IMR-90 (cell line): ENCODE data around the gene PTPRQ. TPM values are rescaled to one million over a fixed set of nuclear protein-coding genes. Genes with fewer than 3 reads are reported as not detected.

Source experiments
- ATAC-seq: fragments of 200-7000 bp; cut with Tn5 transposase; 2 replicates; pipeline ENCODE4 v1.9.1; 2020; ENCODE audit warnings: low read depth, mild to moderate bottlenecking, moderate library complexity
- BruUV-seq: library from RNA; stranded (reverse); fragments of 400-500 nt; replicated peaks from 2 replicates; lab custom pipeline; 2021; lab: Mats Ljungman, UMichigan
- CTCF ChIA-PET: fragments of 300-600 bp; formaldehyde crosslinking; extraction: SDS; loops from one replicate; lab custom pipeline; 2021; ENCODE audit warnings: antibody characterized with exemption; lab: Yijun Ruan, JAX
- POLR2A ChIA-PET: fragments of 300-600 bp; sonication (Branson Sonifier 250); formaldehyde crosslinking; loops from one replicate; lab custom pipeline; 2022; ENCODE audit warnings: antibody characterized with exemption; ENCODE audit not compliant: unreplicated experiment; lab: Charles Lee
- DNase-seq: peaks from one replicate; pipeline ENCODE4 v3.0.0; 2013
- H2AFZ ChIP-seq: replicated peaks from 2 replicates; pipeline ENCODE3; 2013; ENCODE audit warnings: low read length, mild to moderate bottlenecking; ENCODE audit not compliant: poor library complexity
- H2AK5ac ChIP-seq: 2 replicates; pipeline ENCODE4 v1.6.1; 2013; ENCODE audit warnings: low read depth, low read length, inconsistent platforms
- H2AK9ac ChIP-seq: replicated peaks from 2 replicates; pipeline ENCODE3; 2013; ENCODE audit warnings: mild to moderate bottlenecking, low read depth, low read length, moderate library complexity; ENCODE audit not compliant: poor library complexity
- H2BK120ac ChIP-seq: 2 replicates; pipeline ENCODE4 v1.6.1; 2013; ENCODE audit warnings: low read depth, low read length, inconsistent platforms
- H2BK15ac ChIP-seq: 3 replicates; pipeline ENCODE4 v1.6.1; 2013; ENCODE audit warnings: low read depth, low read length, inconsistent platforms
- H2BK20ac ChIP-seq: 2 replicates; pipeline ENCODE4 v1.6.1; 2013; ENCODE audit warnings: low read depth, mild to moderate bottlenecking, inconsistent platforms, low read length, moderate library complexity
- H2BK5ac ChIP-seq: 2 replicates; pipeline ENCODE4 v1.6.1; 2013; ENCODE audit warnings: mild to moderate bottlenecking, low read depth, low read length, inconsistent platforms; ENCODE audit not compliant: poor library complexity, severe bottlenecking
- H3K14ac ChIP-seq: replicated peaks from 2 replicates; pipeline ENCODE4 v1.6.1; 2013; ENCODE audit warnings: low read depth, low read length, inconsistent platforms
- H3K18ac ChIP-seq: 2 replicates; pipeline ENCODE4 v1.6.1; 2013; ENCODE audit warnings: low read depth, low read length, control low read depth
- H3K23ac ChIP-seq: 2 replicates; pipeline ENCODE4 v1.6.1; 2013; ENCODE audit warnings: low read depth, low read length, inconsistent platforms
- H3K27ac ChIP-seq: 2 replicates; pipeline ENCODE4 v1.5.1; 2013; ENCODE audit warnings: mild to moderate bottlenecking, control low read depth, low read length; ENCODE audit not compliant: insufficient read depth
- H3K27me3 ChIP-seq: 2 replicates; pipeline ENCODE4 v1.6.1; 2013; ENCODE audit warnings: low read length; ENCODE audit not compliant: control insufficient read depth, insufficient read depth
- H3K36me3 ChIP-seq: 2 replicates; pipeline ENCODE4 v1.6.1; 2013; ENCODE audit warnings: low read length, mixed read lengths; ENCODE audit not compliant: control insufficient read depth, insufficient read depth
- H3K4ac ChIP-seq: 2 replicates; pipeline ENCODE4 v1.6.1; 2013; ENCODE audit warnings: low read depth, low read length, inconsistent platforms
- H3K4me1 ChIP-seq: 2 replicates; pipeline ENCODE4 v1.6.1; 2013; ENCODE audit warnings: low read length, mixed read lengths; ENCODE audit not compliant: control insufficient read depth, insufficient read depth
- H3K4me2 ChIP-seq: 2 replicates; pipeline ENCODE4 v1.6.1; 2013; ENCODE audit warnings: low read depth, mild to moderate bottlenecking, control low read depth, low read length, moderate library complexity
- H3K4me3 ChIP-seq: 2 replicates; pipeline ENCODE4 v1.5.1; 2013; ENCODE audit warnings: low read depth, mild to moderate bottlenecking, control low read depth, low read length, moderate library complexity; ENCODE audit not compliant: insufficient read depth
- H3K56ac ChIP-seq: 2 replicates; pipeline ENCODE4 v1.6.1; 2013; ENCODE audit warnings: low read length, inconsistent platforms; ENCODE audit not compliant: insufficient read depth; ENCODE audit errors: extremely low read depth
- H3K79me1 ChIP-seq, 2 experiments: 2 replicates each; pipeline ENCODE4 v1.6.1; 2013; ENCODE audit warnings: low read length in 2 of 2, inconsistent platforms in 1 of 2, low read depth in 1 of 2
- H3K9ac ChIP-seq: 2 replicates; pipeline ENCODE4 v1.6.1; 2013; ENCODE audit warnings: low read depth, low read length, control low read depth
- H3K9me1 ChIP-seq: 2 replicates; pipeline ENCODE4 v1.6.1; 2013; ENCODE audit warnings: low read length, inconsistent platforms; ENCODE audit not compliant: insufficient read depth
- H3K9me3 ChIP-seq: 2 replicates; pipeline ENCODE4 v1.6.1; 2013; ENCODE audit warnings: low read length; ENCODE audit not compliant: control insufficient read depth, insufficient read depth
- H4K20me1 ChIP-seq: 2 replicates; pipeline ENCODE4 v1.6.1; 2013; ENCODE audit warnings: low read length, inconsistent platforms; ENCODE audit not compliant: insufficient read depth
- H4K5ac ChIP-seq: 2 replicates; pipeline ENCODE4 v1.6.1; 2013; ENCODE audit warnings: mild to moderate bottlenecking, low read depth, low read length, control low read depth
- H4K8ac ChIP-seq, 2 experiments: 2 replicates each; pipeline ENCODE4 v1.6.1; 2013; ENCODE audit warnings: low read depth in 2 of 2, low read length in 2 of 2, control low read depth in 1 of 2, inconsistent platforms in 1 of 2
- H4K91ac ChIP-seq: 2 replicates; pipeline ENCODE4 v1.6.1; 2013; ENCODE audit warnings: low read depth, low read length, inconsistent platforms; ENCODE audit not compliant: insufficient read depth
- NFE2L2 ChIP-seq: fragments of 150-350 bp; IDR thresholded peaks from 2 replicates; pipeline ENCODE4 v1.6.1; 2016; ENCODE audit warnings: low read depth, mild to moderate bottlenecking, low read length
- RCOR1 ChIP-seq: IDR thresholded peaks from 2 replicates; pipeline ENCODE4 v1.6.1; 2012; ENCODE audit warnings: mild to moderate bottlenecking, low read length, improper control_type of control experiment; ENCODE audit not compliant: insufficient replicate concordance
- WGBS, 2 experiments: methylation state at CpG; one replicate each; pipeline versions ENCODE4 v1.1.5 to v1.1.7; 2013; ENCODE audit warnings: missing lambda C conversion rate in 2 of 2; ENCODE audit not compliant: insufficient read length in 1 of 2; ENCODE audit errors: extremely low coverage in 2 of 2; 5-methylcytosine and 5-hydroxymethylcytosine counted together
- dilution Hi-C: fragments of 300-500 bp; cut with HindIII; formaldehyde crosslinking; loops from one replicate; pipeline ENCODE4 v1.14.3; 2018; ENCODE audit warnings: low sequenced_read_pairs; ENCODE audit not compliant: unreplicated experiment
- in situ Hi-C: fragments of 300-500 bp; cut with MboI; formaldehyde crosslinking; loops from 3 replicates; pipeline ENCODE4 v1.14.3; 2019; ENCODE audit warnings: low sequenced_read_pairs, inconsistent platforms, mixed read lengths
- intact Hi-C: fragments of 100-400 bp; cut with micrococcal nuclease; formaldehyde crosslinking; loops from 2 replicates; pipeline ENCODE4 v1.10.0; 2022
- polyA plus RNA-seq, 3 experiments: library from polyadenylated mRNA; depleted of rRNA; stranded (reverse); fragments of >200 nt; gene quantifications; 2 replicates each; pipeline ENCODE4 v1.2.3, GENCODE V29; 2012; ENCODE audit warnings: low replicate concordance in 1 of 3
- total RNA-seq: library from RNA; depleted of rRNA; stranded (reverse); fragments of >200 nt; gene quantifications from 2 replicates; pipeline ENCODE4 v1.2.3, GENCODE V29; 2012

PTPRQ gene
- total and polyA plus RNA-seq, 2 of the 4 experiments (the other 2 are of a cell fraction), result 0.96 to 1.4 TPM

GRCh38 chr12:80684077-80684495 is 240.1 kb downstream of the PTPRQ start:
- no peak overlapping the region for H3K4me3 ChIP-seq
- no peak overlapping the region for H3K14ac ChIP-seq
- CTCF ChIA-PET, result no interaction called here
- no peak for ATAC-seq
- no peak overlapping the region for H3K27ac ChIP-seq
- intact Hi-C loops, result no loop called here
- H3K4ac ChIP-seq, result no peak overlapping the region
- in situ Hi-C loops, result no loop called here
- no peaks in the 10 kb centered on the region for H3K79me1 ChIP-seq
- no peak overlapping the region for H2BK15ac ChIP-seq
- TF ChIP-seq NFE2L2 (no peak), RCOR1 (no peak)
- no peak overlapping the region for H2BK120ac ChIP-seq
- H3K4me2 ChIP-seq, result no peak overlapping the region
- no peaks in the 10 kb centered on the region for H3K27me3 ChIP-seq
- H2BK20ac ChIP-seq, result no peak overlapping the region
- no peak overlapping the region for H3K56ac ChIP-seq
- 57% methylated on average over 1 of the region's 7 CpGs; no CpG with 5 or more reads in 1 of the 2 experiments for WGBS, 2 experiments
- no peak overlapping the region for H3K18ac ChIP-seq
- no peaks in the 10 kb centered on the region for H3K4me1 ChIP-seq
- H2BK5ac ChIP-seq, result no peak overlapping the region
- no peak overlapping the region for H2AK5ac ChIP-seq
- no TSS peak for BruUV-seq
- no peaks in the 10 kb centered on the region for H3K9me3 ChIP-seq
- no peak for DNase-seq
- no peak overlapping the region for H4K91ac ChIP-seq
- POLR2A ChIA-PET, result no interaction called here
- no peaks in the 10 kb centered on the region for H3K36me3 ChIP-seq
- no peak overlapping the region for H4K5ac ChIP-seq
- no peak overlapping the region for H2AFZ ChIP-seq
- H4K20me1 ChIP-seq, result no peaks in the 10 kb centered on the region
- dilution Hi-C loops, result no loop called here
- no peak overlapping the region for H4K8ac ChIP-seq
- H3K9ac ChIP-seq, result no peak overlapping the region
- no peak overlapping the region for H3K23ac ChIP-seq
- no peaks in the 10 kb centered on the region for H3K9me1 ChIP-seq
- H2AK9ac ChIP-seq, result no peak overlapping the region
